Neural crest cell (in vitro differentiated cells): ENCODE results near the gene KLF5. TPM values are rescaled to one million over a fixed set of nuclear protein-coding genes. Genes with fewer than 3 reads are reported as not detected.

Source experiments
- DNase-seq: peaks from one replicate; pipeline ENCODE4 v3.0.0; 2021; ENCODE audit warnings: low read depth, mixed read lengths, low spot score
- H3K27ac Mint-ChIP-seq: one replicate; pipeline ENCODE4 v1.8.0; 2021; ENCODE audit warnings: mild to moderate bottlenecking, mixed read lengths; ENCODE audit not compliant: unreplicated experiment
- H3K27me3 Mint-ChIP-seq: 2 replicates; pipeline ENCODE4 v1.8.0; 2021; ENCODE audit warnings: low read depth, mild to moderate bottlenecking, mixed read lengths
- H3K36me3 Mint-ChIP-seq: 2 replicates; pipeline ENCODE4 v1.8.0; 2021; ENCODE audit warnings: low read depth, mild to moderate bottlenecking, mixed read lengths
- H3K4me1 Mint-ChIP-seq: 2 replicates; pipeline ENCODE4 v1.8.0; 2021; ENCODE audit warnings: mixed read lengths
- H3K4me3 Mint-ChIP-seq: one replicate; pipeline ENCODE4 v1.8.0; 2021; ENCODE audit warnings: mild to moderate bottlenecking, mixed read lengths
- H3K9me3 Mint-ChIP-seq: 2 replicates; pipeline ENCODE4 v1.8.0; 2021; ENCODE audit warnings: mixed read lengths
- total RNA-seq: library from RNA; stranded (reverse); gene quantifications from 2 replicates; pipeline ENCODE4 v1.2.1, GENCODE V29; 2021
- TF ChIP-seq, protein P1 (sequence below): fragments of 200-600 bp; sonication (generic); conservative IDR thresholded peaks from 2 replicates; pipeline ENCODE4 v1.5.0; 2021; ENCODE audit warnings: antibody characterized with exemption, mild to moderate bottlenecking

Gene KLF5
- total RNA-seq, 1 donor from 2014 or later: 0.44 TPM

DNA sequence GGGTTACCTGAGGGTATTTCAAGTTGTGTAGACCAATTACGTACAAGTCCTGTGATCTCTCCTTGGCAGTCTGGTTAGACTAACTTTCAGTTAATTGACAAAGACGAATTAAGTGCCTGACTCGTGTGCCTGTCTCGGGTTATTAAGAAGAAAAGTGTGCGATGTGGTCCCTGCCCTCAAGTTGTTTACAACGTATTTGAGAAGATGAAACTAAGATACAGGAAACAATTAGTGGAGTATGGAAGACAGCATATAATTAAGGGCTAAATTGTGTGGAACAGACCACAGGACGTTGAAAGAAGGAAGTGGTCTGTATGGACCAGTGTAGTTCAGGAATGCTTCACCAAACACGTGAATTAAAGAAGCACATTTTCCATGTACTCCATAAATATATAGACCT lies 49.2 kb downstream of the KLF5 start:
- Mint-ChIP-seq H3K4me3 (no peak overlapping the region), H3K9me3 (no peaks in the 10 kb centered on the region), H3K4me1 (no peaks in the 10 kb centered on the region), H3K27ac (no peak overlapping the region), H3K27me3 (no peaks in the 10 kb centered on the region), H3K36me3 (no peaks in the 10 kb centered on the region)
- TF ChIP-seq, protein P1, sequence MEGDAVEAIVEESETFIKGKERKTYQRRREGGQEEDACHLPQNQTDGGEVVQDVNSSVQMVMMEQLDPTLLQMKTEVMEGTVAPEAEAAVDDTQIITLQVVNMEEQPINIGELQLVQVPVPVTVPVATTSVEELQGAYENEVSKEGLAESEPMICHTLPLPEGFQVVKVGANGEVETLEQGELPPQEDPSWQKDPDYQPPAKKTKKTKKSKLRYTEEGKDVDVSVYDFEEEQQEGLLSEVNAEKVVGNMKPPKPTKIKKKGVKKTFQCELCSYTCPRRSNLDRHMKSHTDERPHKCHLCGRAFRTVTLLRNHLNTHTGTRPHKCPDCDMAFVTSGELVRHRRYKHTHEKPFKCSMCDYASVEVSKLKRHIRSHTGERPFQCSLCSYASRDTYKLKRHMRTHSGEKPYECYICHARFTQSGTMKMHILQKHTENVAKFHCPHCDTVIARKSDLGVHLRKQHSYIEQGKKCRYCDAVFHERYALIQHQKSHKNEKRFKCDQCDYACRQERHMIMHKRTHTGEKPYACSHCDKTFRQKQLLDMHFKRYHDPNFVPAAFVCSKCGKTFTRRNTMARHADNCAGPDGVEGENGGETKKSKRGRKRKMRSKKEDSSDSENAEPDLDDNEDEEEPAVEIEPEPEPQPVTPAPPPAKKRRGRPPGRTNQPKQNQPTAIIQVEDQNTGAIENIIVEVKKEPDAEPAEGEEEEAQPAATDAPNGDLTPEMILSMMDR: no peak
- DNase-seq: no peak

DNA sequence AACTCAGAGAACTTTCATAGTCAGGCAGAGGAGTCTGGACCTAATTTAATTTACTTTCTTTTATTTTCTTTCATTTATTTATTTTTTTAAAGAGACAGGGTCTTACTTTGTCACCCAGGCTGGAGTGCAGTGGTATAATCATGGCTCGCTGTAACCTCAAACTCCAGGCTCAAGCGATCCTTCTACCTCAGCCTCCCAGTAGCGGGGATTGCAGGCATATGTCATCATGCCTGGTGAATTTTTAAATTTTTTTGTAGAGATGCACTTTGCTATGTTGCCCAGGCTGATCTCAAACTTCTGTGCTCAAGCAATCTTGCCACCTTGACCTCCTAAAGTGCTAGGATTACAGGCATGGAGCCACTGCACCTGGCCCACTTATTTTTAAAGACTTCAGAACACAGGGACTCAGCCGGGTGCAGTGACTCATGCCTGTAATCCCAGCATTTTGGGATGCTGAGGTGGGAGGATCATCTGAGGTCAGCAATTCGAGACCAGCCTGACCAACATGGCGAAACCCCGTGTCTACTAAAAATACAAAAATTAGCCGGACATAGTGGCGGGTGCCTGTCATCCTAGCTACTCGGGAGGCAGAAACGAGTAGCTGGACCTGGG lies 50.6 kb downstream of the KLF5 start:
- TF ChIP-seq, protein P1: no peak
- no peaks in the 10 kb centered on the region for H3K9me3 Mint-ChIP-seq
- no peak overlapping the region for H3K4me3 Mint-ChIP-seq
- no peaks in the 10 kb centered on the region for H3K27me3 Mint-ChIP-seq
- no peaks in the 10 kb centered on the region for H3K36me3 Mint-ChIP-seq
- no peak overlapping the region for H3K27ac Mint-ChIP-seq
- no peaks in the 10 kb centered on the region for H3K4me1 Mint-ChIP-seq
- no peak for DNase-seq

DNA sequence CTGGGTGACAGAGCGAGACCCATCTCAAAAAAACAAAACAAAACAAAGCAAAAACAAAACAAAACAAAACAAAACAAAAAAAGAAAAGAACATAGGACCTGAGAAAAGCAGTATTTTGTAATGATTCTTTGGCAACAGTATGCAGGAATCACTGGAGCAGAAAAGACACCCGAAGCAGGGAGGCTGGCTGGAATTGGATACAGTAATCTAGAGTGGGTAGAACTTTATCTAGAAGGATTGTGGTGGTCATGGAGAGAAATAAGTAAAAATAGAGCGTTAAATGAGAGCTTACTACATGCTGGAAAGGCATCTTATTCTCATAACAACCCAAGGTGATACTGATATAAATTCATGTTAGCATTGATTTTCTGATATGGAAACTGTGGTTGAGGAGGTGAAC lies 51.2 kb downstream of the KLF5 start:
- TF ChIP-seq, protein P1: no peak
- DNase-seq: no peak
- Mint-ChIP-seq H3K36me3 (no peaks in the 10 kb centered on the region), H3K27me3 (no peaks in the 10 kb centered on the region), H3K4me1 (no peaks in the 10 kb centered on the region), H3K27ac (no peak overlapping the region), H3K4me3 (no peak overlapping the region), H3K9me3 (no peaks in the 10 kb centered on the region)

DNA sequence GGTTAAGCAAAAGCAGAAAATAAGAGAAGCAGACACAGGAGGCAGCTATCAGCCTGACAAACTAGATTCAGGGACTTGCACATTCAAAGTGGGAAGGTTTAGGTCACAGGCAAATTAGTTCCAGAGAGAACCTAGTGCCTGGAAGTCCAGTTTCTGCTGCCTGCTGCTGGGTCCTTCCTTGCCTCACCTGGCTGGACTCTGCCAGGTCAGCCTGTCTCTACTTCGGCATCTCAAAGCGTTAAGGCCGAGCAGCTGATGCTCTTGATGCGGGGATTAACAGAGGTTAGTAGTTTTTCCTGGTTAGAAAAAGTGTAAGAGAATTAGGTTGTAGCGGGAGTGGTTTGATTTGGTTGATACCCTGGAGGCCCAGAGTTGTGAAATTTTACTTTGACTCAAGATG lies 52.0 kb downstream of the KLF5 start:
- Mint-ChIP-seq H3K27ac (no peak overlapping the region), H3K9me3 (no peaks in the 10 kb centered on the region), H3K27me3 (no peaks in the 10 kb centered on the region), H3K4me1 (no peaks in the 10 kb centered on the region), H3K36me3 (no peaks in the 10 kb centered on the region), H3K4me3 (no peak overlapping the region)
- no peak for DNase-seq
- TF ChIP-seq, protein P1: no peak

DNA sequence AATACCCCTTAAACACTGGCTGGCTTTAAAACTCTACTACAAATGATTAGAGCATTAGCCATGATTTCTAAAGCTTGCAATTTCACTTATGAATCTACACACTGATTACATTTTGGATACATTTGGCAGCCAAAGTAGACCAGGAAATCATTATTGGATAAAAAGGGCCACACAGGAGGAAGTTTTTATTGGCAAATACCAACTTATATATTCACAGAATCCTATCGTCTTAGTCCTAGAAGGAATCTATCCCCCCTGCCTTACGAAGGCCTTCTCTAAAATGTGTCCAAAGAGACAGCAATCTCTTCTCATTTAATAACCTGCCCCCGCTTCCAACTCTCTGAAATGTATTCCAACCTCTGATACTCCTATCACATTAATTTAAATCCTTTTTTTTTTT lies 52.5 kb downstream of the KLF5 start:
- H3K4me1 Mint-ChIP-seq: no peaks in the 10 kb centered on the region
- H3K4me3 Mint-ChIP-seq: no peak overlapping the region
- no peak overlapping the region for H3K27ac Mint-ChIP-seq
- no peak for DNase-seq
- TF ChIP-seq, protein P1: no peak
- no peaks in the 10 kb centered on the region for H3K36me3 Mint-ChIP-seq
- H3K27me3 Mint-ChIP-seq: no peaks in the 10 kb centered on the region
- no peaks in the 10 kb centered on the region for H3K9me3 Mint-ChIP-seq
